HG02870 (cell line): Measurements from ENCODE around the gene MTHFD2L.
A peak's percentile ranks its signal among the peaks of the same experiment; 100 is the strongest.
"Not testable (repeated sequence)": the region's sequence is repeated elsewhere in the genome, so short reads cannot be mapped to it uniquely, and the experiment has no call there.

Experiments used
- ATAC-seq: cut with Tn5 transposase; IDR thresholded peaks from one replicate; pipeline ENCODE4 v1.9.1; 2021; ENCODE audit warnings: mild to moderate bottlenecking, moderate library complexity; ENCODE audit not compliant: unreplicated experiment

Gene MTHFD2L

DNA sequence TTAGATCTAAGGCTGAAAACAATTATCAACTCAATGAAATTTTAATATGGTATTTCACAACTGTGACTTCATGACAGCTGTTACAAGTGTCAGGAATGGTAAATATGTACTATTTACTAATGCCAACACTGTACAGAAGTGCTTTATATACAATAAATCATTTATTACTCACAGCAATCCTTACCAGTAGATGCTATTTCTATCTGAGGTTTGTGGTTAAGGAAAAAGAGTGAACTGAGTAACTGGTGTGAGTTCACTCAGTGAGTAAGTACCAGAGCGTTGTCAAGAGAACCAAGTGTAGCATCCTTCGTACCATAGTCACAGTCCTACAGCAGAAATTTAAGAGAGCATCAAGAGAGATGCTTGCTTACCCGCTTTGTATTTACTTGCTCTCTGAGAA lies 23.3 kb downstream of the MTHFD2L start:
- ATAC-seq: no peak

DNA sequence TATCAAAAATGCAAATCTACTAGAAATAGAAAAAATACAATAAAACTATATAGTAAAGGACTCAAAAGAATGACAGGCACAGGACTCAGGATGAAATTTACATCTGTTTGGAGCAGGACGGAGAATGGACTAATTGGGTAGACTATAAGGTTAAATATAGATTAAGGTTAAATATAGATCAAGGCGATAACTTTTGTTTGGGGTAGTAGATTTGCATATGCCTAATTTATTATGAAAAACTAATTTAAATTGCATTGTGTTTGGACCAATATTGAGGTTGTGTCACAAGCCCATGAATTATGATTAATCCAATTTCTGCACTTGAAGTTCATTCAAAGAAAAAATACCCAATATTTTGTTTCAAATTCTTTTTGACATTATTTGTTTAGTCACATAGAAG lies 31.0 kb downstream of the MTHFD2L start:
- ATAC-seq: no peak

DNA sequence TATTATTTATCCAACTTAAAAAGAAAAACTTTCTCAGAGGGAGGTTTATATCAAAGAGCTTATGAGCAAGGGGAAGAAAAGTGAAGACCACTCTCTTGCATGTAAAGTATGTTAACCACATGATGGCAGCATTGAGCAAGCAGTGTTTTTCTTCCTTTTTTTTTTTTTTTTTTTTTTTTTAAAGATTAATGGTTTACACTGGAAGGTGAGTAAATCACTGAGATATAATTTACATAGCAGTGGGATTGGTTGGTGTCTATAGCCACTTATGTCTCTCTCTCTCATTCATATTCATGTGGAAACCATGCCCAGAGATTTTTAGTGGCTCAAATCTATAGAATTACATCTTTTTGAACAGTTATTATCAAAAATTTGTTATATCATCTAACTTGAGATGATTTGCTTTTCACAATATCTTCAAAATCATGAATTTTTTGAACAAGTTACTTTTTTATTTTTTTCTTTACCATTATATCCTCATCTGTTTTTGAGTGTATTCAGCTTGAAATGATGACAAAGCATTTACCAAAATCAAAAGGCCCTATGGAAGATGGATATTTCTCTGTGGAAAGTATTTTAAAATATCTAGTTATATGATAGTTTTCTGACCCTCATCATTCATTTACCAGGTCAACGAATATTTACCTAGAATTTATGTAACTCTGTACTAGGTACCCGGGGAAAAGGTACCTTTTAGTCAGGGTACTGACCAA lies 31.6 kb downstream of the MTHFD2L start:
- ATAC-seq: peak; percentile 48

DNA sequence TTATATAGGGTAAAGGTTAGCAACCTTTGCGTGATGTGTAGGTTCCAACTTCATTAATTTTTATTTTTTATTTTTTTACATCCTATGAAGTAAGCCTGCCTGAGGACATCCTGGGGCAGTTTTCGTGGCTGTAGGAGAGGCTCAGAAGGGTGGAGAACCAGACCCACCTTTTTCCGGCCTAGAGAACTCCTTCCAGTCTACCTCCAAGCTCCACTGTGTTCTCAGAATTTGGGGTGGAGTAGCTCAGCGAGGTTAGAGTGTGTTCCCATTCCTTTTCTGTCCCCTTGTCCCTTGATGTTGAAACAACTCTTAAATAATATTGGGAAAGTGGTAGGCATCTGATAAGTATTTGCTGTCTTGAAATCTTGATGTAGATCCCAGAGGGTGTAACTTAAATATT lies 32.4 kb downstream of the MTHFD2L start:
- ATAC-seq: no peak

DNA sequence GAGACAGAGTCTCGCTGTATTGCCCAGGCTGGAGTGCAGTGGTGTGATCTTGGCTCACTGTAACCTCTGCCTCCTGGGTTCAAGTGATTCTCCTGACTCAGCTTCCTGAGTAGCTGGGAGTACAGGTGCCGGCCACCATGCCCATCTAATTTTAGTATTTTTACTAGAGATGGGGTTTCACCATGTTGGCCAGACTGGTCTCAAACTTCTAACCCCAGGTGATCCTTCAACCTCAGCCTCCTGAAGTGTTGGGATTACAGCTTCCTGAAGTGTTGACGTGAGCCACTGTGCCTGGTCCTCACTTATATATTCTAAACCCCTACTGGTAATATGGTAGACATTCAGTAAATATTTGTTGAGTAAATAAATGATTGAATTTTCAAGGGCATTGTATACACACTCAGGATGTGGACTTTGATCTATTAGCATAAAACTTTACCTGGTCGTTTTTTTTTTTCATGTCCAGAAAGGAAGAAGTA lies 33.0 kb downstream of the MTHFD2L start:
- ATAC-seq: no peak

DNA sequence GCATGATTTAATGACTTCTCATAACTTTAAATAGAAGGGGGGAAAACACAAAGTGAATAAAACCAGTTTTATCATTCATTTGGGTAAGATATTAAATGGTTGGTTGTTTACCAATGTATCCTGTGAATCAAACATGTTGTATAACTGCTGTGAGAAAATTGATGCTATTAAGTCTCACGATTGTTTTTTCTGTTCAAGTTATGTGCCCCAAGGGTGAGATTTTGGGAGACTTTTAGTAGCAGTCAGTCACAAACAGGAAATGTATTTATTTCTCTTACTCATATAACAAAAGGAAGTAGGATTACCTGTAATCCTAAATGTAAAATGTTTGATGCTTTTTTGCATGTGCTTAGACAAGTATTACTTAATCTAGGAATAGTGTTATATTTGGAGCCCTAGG lies 39.2 kb downstream of the MTHFD2L start:
- peak; percentile 66 for ATAC-seq

DNA sequence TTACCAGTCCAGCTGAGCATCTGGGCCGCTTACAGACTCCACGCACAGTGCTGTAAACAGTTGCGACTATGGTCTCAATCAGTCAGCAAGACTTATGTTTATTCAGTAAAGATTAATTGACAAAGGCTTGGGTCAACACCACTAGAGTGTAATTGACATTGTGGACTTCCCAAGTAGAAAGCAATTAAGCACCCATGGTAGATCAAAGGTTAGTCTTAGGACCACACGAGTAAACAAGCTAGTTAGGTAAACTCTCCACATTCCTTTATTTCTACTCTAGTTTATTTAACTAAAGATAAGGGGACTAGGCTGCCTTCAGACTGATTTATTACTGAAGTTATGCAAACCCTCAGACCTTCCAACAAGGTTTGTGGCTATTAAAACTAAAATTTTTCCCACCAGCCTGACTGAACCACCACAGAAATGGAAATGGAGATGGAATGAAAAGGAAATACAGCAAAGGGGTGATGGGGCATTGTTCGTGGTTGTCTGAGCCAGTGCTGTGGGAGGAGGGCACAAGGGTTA lies 44.2 kb downstream of the MTHFD2L start:
- no peak for ATAC-seq

DNA sequence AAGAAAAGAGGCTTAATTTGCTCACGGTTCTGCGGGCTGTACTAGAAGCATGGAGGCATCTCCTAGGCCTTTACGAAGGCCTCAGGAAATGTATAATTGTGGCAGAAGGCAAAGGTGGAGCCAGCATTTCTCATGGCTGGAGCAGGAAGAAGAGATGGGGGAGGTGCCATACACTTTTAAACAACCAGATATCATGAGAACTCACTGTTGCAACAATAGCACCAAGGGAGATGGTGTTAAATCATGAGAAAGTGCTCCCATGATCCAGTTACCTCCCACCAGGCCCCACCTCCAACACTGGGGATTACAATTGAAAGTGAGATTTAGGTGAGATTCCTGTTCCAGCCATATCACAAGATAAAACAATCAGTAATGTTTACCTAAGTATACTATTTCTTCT lies 45.5 kb downstream of the MTHFD2L start:
- no peak for ATAC-seq

DNA sequence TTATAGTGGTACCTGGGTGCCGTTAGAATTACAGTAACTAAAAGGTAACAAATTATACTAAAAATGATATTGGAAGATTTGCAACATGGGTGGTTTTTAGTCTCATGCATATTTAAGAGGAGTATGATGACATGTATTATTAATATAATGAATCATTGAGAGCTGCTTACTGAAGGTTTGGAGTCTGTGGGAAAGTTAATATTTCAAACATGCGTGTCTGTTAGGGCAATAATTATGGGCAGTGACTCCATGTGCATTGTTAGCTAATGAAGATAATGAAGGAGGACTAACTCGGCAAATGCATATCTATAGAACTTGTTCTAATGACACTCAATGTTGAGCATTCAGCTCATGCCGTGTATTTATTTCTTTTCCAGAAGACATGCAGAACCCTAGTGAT lies 47.1 kb downstream of the MTHFD2L start:
- no peak for ATAC-seq

DNA sequence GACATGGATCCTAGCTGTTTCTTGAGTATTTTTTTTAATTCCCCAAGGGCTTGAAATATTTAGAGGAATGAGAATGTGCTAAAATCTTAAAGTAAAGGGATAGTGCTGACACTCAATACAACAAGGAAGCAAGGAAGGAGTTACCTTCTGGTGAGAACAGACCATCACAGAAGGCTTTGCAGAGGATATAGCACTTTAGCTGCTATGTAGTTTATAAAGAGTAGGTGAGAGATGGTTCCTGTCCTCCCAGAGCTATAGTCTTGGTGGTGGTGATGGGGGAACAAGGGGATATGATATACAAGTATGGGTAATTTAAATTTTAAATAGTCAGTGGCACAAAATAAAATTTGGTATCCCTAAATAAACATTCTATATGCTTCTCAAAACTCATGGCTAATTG lies 47.6 kb downstream of the MTHFD2L start:
- ATAC-seq: no peak

DNA sequence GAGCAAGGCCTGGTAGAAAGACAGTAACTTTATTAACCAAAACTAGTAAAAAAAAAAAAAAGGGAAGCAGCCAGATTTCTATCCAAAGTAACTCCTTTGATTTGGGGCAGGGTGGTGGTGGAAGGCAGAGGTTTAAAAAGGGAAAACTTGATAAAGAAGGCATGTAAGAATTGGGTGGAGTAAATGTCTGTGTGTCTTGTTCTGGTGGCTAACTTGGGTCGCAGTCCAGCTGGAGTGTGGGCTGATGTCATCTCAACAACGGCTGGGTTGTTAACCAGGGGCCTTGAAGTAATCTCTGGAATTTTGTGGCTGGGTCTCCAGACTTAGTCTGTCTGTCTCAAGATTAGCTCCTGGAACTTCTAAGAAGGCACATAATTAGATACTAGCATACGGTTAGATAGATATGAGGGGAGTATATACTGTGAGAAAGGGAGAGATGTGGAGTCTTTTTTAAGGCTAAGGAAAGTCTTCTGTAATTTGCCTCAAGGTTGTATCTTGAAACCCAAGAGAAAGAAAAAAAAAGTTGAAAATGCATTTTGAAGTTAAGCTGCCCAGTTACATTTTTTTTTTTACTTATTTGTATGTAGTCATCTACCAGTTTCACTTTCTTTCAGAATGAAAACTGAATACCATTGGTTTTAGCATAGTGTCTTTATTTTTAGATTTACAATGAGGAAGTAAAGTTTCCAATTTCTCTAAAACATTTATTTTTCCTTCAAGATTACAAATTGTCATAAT lies 48.3 kb downstream of the MTHFD2L start:
- ATAC-seq: peak; percentile 76

DNA sequence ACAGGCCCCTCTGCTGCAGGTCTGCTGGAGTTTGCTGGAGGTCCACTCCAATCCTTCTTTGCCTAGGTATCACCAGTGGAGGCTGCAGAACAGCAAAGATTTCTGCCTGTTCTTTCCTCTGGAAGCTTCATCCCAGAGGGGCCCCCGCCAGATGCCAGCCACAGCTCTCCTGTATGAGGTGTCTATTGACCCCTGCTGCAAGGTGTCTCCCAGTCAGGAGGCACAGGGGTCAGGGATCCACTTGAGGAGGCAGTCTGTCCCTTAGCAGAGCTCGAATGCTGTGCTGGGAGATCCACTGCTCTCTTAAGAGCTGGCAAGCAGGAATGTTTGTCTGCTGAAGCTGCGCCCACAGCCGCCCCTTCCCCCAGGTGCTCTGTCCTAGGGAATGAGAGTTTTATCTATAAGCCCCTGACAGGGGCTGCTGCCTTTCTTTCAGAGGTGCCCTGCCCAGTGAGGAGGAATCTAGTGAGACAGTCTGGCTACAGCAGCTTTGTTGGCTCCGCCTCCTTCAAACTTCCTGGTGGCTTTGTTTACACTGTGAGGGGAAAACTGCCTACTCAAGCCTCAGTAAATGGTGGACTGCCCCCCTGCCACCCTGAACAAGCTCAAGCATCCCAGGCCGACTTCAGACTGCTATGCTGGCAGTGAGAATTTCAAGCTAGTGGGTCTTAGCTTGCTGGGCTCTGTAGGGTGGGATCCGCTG lies 56.7 kb downstream of the MTHFD2L start:
- ATAC-seq: not testable (repeated sequence)

DNA sequence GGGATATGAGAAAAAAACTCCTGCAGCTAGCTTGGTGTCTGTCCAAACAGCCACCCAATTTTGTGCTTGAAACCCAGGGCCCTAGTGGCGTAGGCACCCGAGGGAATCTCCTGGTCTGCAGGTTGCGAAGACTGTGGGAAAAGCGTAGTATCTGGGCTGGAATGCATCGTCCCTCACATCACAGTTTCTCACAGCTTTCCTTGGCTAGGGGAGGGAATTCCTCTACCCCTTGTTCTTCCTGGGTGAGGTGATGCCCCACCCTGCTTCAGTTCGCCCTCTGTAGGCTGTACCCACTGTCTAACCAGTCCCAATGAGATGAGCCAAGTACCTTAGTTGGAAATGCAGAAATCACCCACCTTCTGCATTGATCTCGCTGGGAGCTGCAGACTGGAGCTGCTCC lies 57.3 kb downstream of the MTHFD2L start:
- not testable (repeated sequence) for ATAC-seq

DNA sequence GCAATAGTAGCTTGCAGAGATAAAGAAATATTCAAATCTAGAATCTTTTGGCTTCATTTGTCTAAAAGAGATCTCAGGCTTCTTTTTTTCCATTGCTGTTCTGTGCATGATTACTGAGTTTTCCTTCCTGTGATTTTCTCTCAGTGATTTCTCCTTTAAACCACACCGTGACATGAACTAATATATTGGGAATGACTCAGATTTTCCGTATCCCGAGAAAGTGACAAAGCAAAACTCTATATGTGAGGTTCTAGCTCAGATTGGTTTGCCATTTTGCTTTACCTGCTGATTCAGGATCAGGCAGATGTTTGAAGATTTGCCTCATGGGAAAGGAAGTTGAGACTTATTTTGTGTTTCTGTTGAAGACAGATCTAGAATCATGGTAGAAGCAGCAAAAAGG lies 59.4 kb downstream of the MTHFD2L start:
- no peak for ATAC-seq

DNA sequence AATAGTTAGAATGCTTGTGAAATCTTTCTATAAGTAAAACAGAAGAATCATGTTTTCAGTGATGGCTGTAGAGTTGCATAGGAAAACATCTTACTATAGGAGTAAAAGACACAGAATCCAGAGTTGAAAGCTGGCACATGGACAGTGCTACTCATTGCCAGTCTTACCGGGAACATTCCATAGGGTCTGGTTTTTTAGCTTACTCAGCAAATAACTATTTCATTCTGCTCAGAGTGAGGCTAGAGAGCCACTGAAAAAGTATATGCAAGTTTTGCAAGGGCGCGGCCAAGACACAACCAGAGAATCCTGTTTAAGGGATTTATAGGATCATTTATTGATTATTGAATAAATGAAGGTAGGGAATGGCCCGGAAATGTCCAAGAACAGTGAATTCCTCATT lies 60.3 kb downstream of the MTHFD2L start:
- ATAC-seq: no peak

DNA sequence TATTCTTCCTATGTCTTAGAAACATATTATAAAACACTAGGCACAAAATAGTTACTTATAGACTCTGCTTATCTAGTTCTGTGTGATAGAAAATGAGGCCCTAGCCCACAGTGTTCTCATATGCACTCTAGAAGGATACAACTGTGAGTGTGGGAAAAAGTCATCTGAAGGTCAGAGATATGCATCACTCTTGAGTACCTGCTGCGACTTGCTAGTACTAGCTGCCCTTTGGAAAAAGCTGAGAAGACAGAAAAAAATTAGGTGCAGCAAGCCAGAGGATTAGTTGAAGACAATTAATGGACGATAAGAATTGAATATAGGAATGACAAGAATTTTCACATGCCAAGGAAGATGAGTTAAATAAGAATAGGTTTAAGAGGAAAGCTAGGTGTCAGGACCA lies 61.3 kb downstream of the MTHFD2L start:
- no peak for ATAC-seq

DNA sequence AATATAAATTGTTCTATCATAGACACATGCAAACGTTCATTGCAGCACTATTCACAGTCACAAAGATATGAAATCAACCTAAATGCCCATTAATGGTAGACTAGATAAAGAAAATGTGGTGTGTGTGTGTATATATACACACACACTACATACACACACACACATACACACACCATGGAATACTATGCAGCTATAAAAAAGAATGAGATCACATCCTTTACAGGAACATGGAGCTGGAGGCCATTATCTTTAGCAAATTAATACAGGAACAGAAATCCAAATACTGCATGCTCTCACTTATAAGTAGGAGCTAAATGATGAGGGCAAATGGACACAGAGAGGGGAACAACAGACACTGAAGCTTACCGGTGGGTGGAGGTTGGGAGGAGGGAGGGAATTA lies 65.2 kb downstream of the MTHFD2L start:
- no peak for ATAC-seq

DNA sequence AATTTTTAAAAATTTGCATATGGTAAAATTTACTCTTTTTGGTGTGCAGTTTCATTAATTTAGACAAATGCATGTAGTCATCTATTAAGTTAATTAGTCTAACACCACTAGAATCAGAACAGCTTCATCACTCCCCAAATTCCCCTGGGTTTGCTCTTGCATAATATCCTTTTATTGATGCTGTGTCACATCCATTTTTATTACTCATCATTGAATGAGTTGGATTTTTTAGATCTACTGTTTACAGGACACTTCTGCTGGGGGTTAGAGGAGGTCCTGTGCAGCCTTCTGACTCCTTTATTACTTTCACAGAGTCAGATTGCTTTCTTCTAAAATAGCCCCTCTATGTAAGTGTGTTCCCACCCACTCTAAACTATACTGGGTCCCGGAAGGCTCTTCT lies 65.9 kb downstream of the MTHFD2L start:
- no peak for ATAC-seq

DNA sequence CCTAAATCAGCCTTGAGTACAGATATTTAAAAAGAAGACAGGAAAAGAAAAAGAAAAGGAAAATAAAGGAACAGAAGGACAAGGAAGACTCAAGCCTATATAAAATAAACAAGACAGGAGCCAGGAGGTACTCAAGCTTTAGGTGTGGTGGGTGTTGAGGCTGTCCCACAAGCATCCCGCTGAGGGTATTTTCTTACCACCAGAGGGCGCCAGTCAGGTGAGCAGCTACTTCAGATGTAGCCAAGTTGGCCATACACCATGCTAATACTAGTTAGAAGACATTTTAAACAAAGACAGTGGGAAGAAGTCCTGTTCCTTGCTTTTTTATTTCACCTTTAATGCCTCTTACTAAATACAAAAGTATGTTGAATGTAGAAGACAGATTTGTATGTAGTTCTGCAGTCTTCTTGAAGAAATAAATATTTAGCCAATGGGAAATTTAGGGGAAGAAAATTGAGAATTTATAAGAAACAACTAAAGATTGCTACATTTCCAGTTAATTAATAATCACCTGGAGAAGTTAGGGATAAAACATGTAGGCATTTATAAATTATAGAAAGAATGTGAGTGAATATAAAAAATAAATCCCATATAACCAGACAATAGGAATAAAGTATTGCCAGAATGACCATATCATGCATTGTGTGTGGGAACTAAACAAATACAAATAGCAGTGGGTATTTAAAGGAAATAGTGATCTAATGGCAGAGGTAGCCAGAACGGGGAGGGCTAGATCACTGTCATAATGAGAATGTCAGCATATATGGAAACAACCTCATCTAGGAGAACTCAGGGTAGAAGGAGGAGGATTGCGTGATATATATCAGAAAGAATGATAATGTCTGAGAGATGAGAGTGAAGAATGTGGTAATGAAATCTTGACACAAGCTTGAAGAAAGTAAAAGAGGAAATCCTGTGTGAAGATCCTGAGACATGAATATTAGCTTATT lies 71.0 kb downstream of the MTHFD2L start:
- ATAC-seq: peak; percentile 90

DNA sequence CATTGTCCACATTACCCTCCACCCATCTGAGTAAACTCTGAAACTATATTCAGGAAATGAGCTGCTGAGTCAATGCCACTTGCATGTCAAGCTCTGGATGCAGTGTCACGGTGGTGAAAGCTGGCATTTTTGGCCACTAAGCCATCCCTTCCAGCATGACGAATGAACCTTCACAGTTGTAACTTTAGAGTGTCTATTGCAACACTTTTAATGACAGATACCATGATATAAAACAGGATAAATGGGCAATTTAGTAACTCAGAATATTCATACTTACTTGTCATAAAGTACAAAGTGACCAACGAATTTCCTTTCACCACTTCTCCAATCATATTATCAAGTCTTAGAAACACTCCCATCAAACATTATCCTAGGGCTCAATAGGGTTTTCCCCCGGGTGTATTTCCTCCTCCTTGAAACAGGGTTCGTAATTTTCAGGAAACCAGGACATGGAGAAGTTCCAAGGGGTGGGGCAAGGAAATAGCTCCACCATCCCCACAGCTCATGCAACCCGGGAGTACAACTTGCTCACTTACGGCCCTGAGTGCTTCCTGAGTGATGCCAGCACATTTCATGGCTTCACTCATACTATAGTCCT lies 73.1 kb downstream of the MTHFD2L start:
- no peak for ATAC-seq
